ENCODE measurements around the gene GKN2.

The GKN2 gene

DNA sequence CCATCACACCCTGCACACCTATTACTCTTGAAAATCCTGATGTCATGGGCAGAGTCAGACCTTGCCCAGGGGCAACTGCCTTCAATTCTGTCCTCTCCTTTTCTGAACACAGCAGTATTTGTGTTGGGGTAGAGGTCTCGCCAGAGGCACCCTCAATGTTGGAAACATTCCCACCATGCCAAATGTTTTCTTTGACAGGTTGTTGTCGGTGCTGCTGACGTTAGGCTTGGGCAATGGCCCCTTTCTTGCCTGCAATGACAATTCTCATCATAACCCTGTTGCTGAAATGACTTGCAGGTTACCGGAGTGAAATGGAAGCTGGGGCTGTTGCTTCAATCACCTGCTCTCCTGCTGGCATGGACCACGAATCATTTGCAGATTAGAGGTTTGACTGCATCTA lies 39.6 kb upstream of the GKN2 start:
- no peak for DNase-seq (ENCODE audit: low read depth)
- H3K4me3 ChIP-seq (replicated peaks; ENCODE audit: low read depth, low read length): no peak overlapping the region
- TF ChIP-seq, protein P1, sequence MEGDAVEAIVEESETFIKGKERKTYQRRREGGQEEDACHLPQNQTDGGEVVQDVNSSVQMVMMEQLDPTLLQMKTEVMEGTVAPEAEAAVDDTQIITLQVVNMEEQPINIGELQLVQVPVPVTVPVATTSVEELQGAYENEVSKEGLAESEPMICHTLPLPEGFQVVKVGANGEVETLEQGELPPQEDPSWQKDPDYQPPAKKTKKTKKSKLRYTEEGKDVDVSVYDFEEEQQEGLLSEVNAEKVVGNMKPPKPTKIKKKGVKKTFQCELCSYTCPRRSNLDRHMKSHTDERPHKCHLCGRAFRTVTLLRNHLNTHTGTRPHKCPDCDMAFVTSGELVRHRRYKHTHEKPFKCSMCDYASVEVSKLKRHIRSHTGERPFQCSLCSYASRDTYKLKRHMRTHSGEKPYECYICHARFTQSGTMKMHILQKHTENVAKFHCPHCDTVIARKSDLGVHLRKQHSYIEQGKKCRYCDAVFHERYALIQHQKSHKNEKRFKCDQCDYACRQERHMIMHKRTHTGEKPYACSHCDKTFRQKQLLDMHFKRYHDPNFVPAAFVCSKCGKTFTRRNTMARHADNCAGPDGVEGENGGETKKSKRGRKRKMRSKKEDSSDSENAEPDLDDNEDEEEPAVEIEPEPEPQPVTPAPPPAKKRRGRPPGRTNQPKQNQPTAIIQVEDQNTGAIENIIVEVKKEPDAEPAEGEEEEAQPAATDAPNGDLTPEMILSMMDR (IDR thresholded peaks at IDR 0.05; ENCODE audit: low read length, missing control alignments): no peak

DNA sequence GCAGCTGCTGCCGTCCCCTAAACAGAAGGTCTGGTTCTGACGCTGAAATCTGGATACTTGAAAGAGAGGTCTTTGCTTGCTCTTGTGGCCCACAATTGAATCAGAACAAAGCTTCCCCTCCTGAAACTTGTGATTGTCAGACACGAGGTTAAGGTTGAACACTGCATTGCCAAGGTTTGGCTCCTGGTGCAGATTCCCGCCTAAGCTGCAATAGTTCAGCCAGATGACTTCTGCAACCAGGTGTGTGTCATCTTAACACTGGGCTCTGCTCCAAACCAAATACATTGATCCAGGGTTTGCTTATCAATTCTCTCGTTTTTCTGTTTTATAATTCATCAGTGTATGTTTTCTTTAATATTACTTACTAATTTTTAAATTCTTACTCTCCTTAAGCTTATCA lies 36.3 kb upstream of the GKN2 start:
- TF ChIP-seq, protein P1 (IDR thresholded peaks at IDR 0.05; ENCODE audit: low read length, missing control alignments): no peak
- no peak overlapping the region for H3K4me3 ChIP-seq (replicated peaks; ENCODE audit: low read depth, low read length)
- DNase-seq (ENCODE audit: low read depth): no peak

DNA sequence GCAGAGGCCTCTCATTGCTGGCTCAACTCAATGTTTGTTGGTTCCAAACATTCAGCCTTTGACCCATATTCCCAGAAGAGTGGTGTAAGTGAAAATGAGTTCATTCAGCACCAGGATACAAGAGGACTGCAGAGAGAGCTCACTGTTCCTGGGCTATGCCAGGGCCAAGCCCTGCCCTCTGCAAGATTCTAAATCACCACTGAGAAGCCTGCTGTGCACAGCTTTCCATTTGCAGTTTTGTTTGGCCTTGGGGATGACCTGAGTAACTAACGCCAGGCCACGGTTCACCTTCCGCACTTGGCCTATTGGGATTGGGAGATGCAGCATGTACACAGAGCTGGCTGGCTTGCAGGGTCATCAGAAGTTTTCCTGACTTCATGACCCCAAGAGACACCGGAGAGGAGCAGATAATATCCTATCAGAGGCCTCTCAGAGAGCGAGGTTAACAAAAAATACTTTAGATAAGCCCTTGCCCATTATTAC lies 34.4 kb upstream of the GKN2 start:
- DNase-seq (ENCODE audit: low read depth): no peak
- no peak overlapping the region for H3K4me3 ChIP-seq (replicated peaks; ENCODE audit: low read depth, low read length)
- TF ChIP-seq, protein P1 (IDR thresholded peaks at IDR 0.05; ENCODE audit: low read length, missing control alignments): no peak

DNA sequence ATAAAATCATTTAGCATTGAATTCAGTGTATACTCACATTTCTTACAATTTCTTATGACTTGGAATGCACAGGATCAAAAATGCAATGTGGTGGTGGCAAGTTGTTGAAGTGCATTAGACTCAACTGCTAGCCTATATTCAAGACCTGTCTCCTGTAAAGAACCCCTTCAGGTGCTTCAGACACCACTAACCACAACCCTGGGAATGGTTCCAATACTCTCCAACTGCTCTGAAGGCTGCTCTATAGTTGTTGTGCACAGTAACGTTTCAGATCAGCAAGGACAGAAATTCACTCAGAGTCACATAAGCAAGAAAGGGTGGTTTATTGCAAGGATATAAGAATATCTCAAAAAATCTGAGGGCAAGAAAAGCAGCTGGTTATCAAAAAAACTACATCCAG lies 28.3 kb upstream of the GKN2 start:
- no peak overlapping the region for H3K4me3 ChIP-seq (replicated peaks; ENCODE audit: low read depth, low read length)
- TF ChIP-seq, protein P1 (IDR thresholded peaks at IDR 0.05; ENCODE audit: low read length, missing control alignments): no peak

DNA sequence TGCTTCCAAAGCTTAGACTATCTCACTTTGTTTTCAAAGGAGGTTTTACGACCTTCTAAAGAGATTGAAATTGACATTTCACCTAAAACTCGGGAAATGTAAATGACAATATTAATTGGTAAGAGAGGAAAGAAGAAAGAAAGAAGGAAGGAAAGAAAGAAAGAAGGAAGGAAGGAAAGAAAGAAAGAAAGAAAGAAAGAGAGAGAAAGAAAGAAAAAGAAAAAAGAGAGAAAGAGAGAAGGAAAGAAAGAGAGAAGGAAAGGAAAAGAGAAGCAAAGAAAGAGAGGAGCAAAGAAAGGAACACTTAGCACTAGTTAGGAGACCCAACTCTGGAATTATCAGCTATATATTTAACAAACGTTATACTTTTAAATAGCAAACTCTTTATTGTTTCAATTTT lies 25.4 kb upstream of the GKN2 start:
- no peak overlapping the region for H3K4me3 ChIP-seq (replicated peaks; ENCODE audit: low read depth, low read length)
- no peak for DNase-seq (ENCODE audit: low read depth)
- TF ChIP-seq, protein P1 (IDR thresholded peaks at IDR 0.05; ENCODE audit: low read length, missing control alignments): no peak

More for the DNA sequence above, 28.3 kb upstream of the GKN2 start:
- DNase-seq (ENCODE audit: low read depth): no peak

DNA sequence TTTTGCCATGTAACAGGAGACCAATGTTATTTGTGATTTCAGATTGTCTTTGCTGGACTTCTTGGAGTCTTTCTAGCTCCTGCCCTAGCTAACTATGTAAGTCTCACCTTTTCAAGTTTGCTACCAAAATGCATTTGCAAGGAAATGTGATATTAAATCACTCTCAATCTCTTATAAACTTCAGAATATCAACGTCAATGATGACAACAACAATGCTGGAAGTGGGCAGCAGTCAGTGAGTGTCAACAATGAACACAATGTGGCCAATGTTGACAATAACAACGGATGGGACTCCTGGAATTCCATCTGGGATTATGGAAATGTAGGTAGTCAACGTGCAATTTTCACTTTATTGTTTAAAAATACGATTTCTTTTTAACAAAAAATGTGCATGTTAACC lies 24.8 kb upstream of the GKN2 start:
- DNase-seq (ENCODE audit: low read depth): no peak
- TF ChIP-seq, protein P1 (IDR thresholded peaks at IDR 0.05; ENCODE audit: low read length, missing control alignments): no peak
- no peak overlapping the region for H3K4me3 ChIP-seq (replicated peaks; ENCODE audit: low read depth, low read length)

DNA sequence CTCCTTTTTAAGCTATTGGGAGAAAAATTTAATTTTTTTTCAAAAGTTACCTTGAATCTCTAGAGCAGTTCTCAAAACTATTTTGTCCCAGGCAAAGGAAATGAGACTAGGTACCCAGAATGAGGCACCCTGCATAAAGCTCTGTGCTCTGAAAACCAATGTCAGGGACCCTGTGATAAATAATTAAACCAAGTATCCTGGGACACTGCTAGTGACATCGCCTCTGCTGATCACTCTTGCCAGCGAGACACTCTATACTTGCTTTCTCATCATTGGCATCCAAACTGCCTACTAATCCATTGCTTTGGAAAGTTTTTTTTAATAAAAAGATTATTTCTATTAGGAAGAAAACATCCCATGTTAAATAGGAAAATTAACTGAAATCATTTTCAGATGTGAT lies 23.2 kb upstream of the GKN2 start:
- no peak for DNase-seq (ENCODE audit: low read depth)
- no peak overlapping the region for H3K4me3 ChIP-seq (replicated peaks; ENCODE audit: low read depth, low read length)
- TF ChIP-seq, protein P1 (IDR thresholded peaks at IDR 0.05; ENCODE audit: low read length, missing control alignments): no peak

All from fibroblast of pulmonary artery (primary cell).